IMR-90 (cell line): ENCODE data around the gene SLITRK1. TPM values are rescaled to one million over a fixed set of nuclear protein-coding genes. Genes with fewer than 3 reads are reported as not detected.

Experiments used
- ATAC-seq: fragments of 200-7000 bp; cut with Tn5 transposase; 2 replicates; pipeline ENCODE4 v1.9.1; 2020; ENCODE audit warnings: low read depth, mild to moderate bottlenecking, moderate library complexity
- BruUV-seq: library from RNA; stranded (reverse); fragments of 400-500 nt; replicated peaks from 2 replicates; lab custom pipeline; 2021; lab: Mats Ljungman, UMichigan
- CTCF ChIA-PET: fragments of 300-600 bp; formaldehyde crosslinking; extraction: SDS; loops from one replicate; lab custom pipeline; 2021; ENCODE audit warnings: antibody characterized with exemption; lab: Yijun Ruan, JAX
- POLR2A ChIA-PET: fragments of 300-600 bp; sonication (Branson Sonifier 250); formaldehyde crosslinking; loops from one replicate; lab custom pipeline; 2022; ENCODE audit warnings: antibody characterized with exemption; ENCODE audit not compliant: unreplicated experiment; lab: Charles Lee
- DNase-seq: peaks from one replicate; pipeline ENCODE4 v3.0.0; 2013
- H2AFZ ChIP-seq: replicated peaks from 2 replicates; pipeline ENCODE3; 2013; ENCODE audit warnings: low read length, mild to moderate bottlenecking; ENCODE audit not compliant: poor library complexity
- H2AK5ac ChIP-seq: 2 replicates; pipeline ENCODE4 v1.6.1; 2013; ENCODE audit warnings: low read depth, low read length, inconsistent platforms
- H2AK9ac ChIP-seq: replicated peaks from 2 replicates; pipeline ENCODE3; 2013; ENCODE audit warnings: mild to moderate bottlenecking, low read depth, low read length, moderate library complexity; ENCODE audit not compliant: poor library complexity
- H2BK120ac ChIP-seq: 2 replicates; pipeline ENCODE4 v1.6.1; 2013; ENCODE audit warnings: low read depth, low read length, inconsistent platforms
- H2BK15ac ChIP-seq: 3 replicates; pipeline ENCODE4 v1.6.1; 2013; ENCODE audit warnings: low read depth, low read length, inconsistent platforms
- H2BK20ac ChIP-seq: 2 replicates; pipeline ENCODE4 v1.6.1; 2013; ENCODE audit warnings: low read depth, mild to moderate bottlenecking, inconsistent platforms, low read length, moderate library complexity
- H2BK5ac ChIP-seq: 2 replicates; pipeline ENCODE4 v1.6.1; 2013; ENCODE audit warnings: mild to moderate bottlenecking, low read depth, low read length, inconsistent platforms; ENCODE audit not compliant: poor library complexity, severe bottlenecking
- H3K14ac ChIP-seq: replicated peaks from 2 replicates; pipeline ENCODE4 v1.6.1; 2013; ENCODE audit warnings: low read depth, low read length, inconsistent platforms
- H3K18ac ChIP-seq: 2 replicates; pipeline ENCODE4 v1.6.1; 2013; ENCODE audit warnings: low read depth, low read length, control low read depth
- H3K23ac ChIP-seq: 2 replicates; pipeline ENCODE4 v1.6.1; 2013; ENCODE audit warnings: low read depth, low read length, inconsistent platforms
- H3K27ac ChIP-seq: 2 replicates; pipeline ENCODE4 v1.5.1; 2013; ENCODE audit warnings: mild to moderate bottlenecking, control low read depth, low read length; ENCODE audit not compliant: insufficient read depth
- H3K27me3 ChIP-seq: 2 replicates; pipeline ENCODE4 v1.6.1; 2013; ENCODE audit warnings: low read length; ENCODE audit not compliant: control insufficient read depth, insufficient read depth
- H3K36me3 ChIP-seq: 2 replicates; pipeline ENCODE4 v1.6.1; 2013; ENCODE audit warnings: low read length, mixed read lengths; ENCODE audit not compliant: control insufficient read depth, insufficient read depth
- H3K4ac ChIP-seq: 2 replicates; pipeline ENCODE4 v1.6.1; 2013; ENCODE audit warnings: low read depth, low read length, inconsistent platforms
- H3K4me1 ChIP-seq: 2 replicates; pipeline ENCODE4 v1.6.1; 2013; ENCODE audit warnings: low read length, mixed read lengths; ENCODE audit not compliant: control insufficient read depth, insufficient read depth
- H3K4me2 ChIP-seq: 2 replicates; pipeline ENCODE4 v1.6.1; 2013; ENCODE audit warnings: low read depth, mild to moderate bottlenecking, control low read depth, low read length, moderate library complexity
- H3K4me3 ChIP-seq: 2 replicates; pipeline ENCODE4 v1.5.1; 2013; ENCODE audit warnings: low read depth, mild to moderate bottlenecking, control low read depth, low read length, moderate library complexity; ENCODE audit not compliant: insufficient read depth
- H3K56ac ChIP-seq: 2 replicates; pipeline ENCODE4 v1.6.1; 2013; ENCODE audit warnings: low read length, inconsistent platforms; ENCODE audit not compliant: insufficient read depth; ENCODE audit errors: extremely low read depth
- H3K79me1 ChIP-seq, 2 experiments: 2 replicates each; pipeline ENCODE4 v1.6.1; 2013; ENCODE audit warnings: low read length in 2 of 2, inconsistent platforms in 1 of 2, low read depth in 1 of 2
- H3K9ac ChIP-seq: 2 replicates; pipeline ENCODE4 v1.6.1; 2013; ENCODE audit warnings: low read depth, low read length, control low read depth
- H3K9me1 ChIP-seq: 2 replicates; pipeline ENCODE4 v1.6.1; 2013; ENCODE audit warnings: low read length, inconsistent platforms; ENCODE audit not compliant: insufficient read depth
- H3K9me3 ChIP-seq: 2 replicates; pipeline ENCODE4 v1.6.1; 2013; ENCODE audit warnings: low read length; ENCODE audit not compliant: control insufficient read depth, insufficient read depth
- H4K20me1 ChIP-seq: 2 replicates; pipeline ENCODE4 v1.6.1; 2013; ENCODE audit warnings: low read length, inconsistent platforms; ENCODE audit not compliant: insufficient read depth
- H4K5ac ChIP-seq: 2 replicates; pipeline ENCODE4 v1.6.1; 2013; ENCODE audit warnings: mild to moderate bottlenecking, low read depth, low read length, control low read depth
- H4K8ac ChIP-seq, 2 experiments: 2 replicates each; pipeline ENCODE4 v1.6.1; 2013; ENCODE audit warnings: low read depth in 2 of 2, low read length in 2 of 2, control low read depth in 1 of 2, inconsistent platforms in 1 of 2
- H4K91ac ChIP-seq: 2 replicates; pipeline ENCODE4 v1.6.1; 2013; ENCODE audit warnings: low read depth, low read length, inconsistent platforms; ENCODE audit not compliant: insufficient read depth
- BHLHE40 ChIP-seq: fragments of 150-350 bp; IDR thresholded peaks from 2 replicates; pipeline ENCODE4 v1.6.1; 2016; ENCODE audit warnings: mild to moderate bottlenecking, low read depth, low read length
- CEBPB ChIP-seq: IDR thresholded peaks from 2 replicates; pipeline ENCODE4 v1.6.1; 2012; ENCODE audit warnings: low read depth, low read length, improper control_type of control experiment
- CHD1 ChIP-seq: IDR thresholded peaks from 2 replicates; pipeline ENCODE4 v1.6.1; 2012; ENCODE audit warnings: low read depth, low read length, improper control_type of control experiment
- CTCF ChIP-seq: conservative IDR thresholded peaks from 2 replicates; pipeline ENCODE4 v1.5.1; 2012; ENCODE audit warnings: mild to moderate bottlenecking, low read depth, low read length, improper control_type of control experiment
- FOS ChIP-seq: fragments of 150-350 bp; IDR thresholded peaks from 2 replicates; pipeline ENCODE4 v1.6.1; 2016; ENCODE audit warnings: low read depth, low read length
- MAFK ChIP-seq: IDR thresholded peaks from 2 replicates; pipeline ENCODE4 v1.6.1; 2012; ENCODE audit warnings: low read depth, low read length, improper control_type of control experiment
- MAZ ChIP-seq: IDR thresholded peaks from 2 replicates; pipeline ENCODE4 v1.6.1; 2012; ENCODE audit warnings: low read depth, mild to moderate bottlenecking, low read length, improper control_type of control experiment, moderate library complexity, borderline replicate concordance
- MXI1 ChIP-seq: IDR thresholded peaks from 2 replicates; pipeline ENCODE4 v1.6.1; 2012; ENCODE audit warnings: low read depth, mild to moderate bottlenecking, low read length, moderate library complexity, borderline replicate concordance
- NFE2L2 ChIP-seq: fragments of 150-350 bp; IDR thresholded peaks from 2 replicates; pipeline ENCODE4 v1.6.1; 2016; ENCODE audit warnings: low read depth, mild to moderate bottlenecking, low read length
- POLR2A ChIP-seq: IDR thresholded peaks from 2 replicates; pipeline ENCODE4 v1.6.1; 2012; ENCODE audit warnings: mild to moderate bottlenecking, low read depth, low read length
- RAD21 ChIP-seq: IDR thresholded peaks from 2 replicates; pipeline ENCODE4 v1.6.1; 2012; ENCODE audit warnings: low read length, improper control_type of control experiment
- RCOR1 ChIP-seq: IDR thresholded peaks from 2 replicates; pipeline ENCODE4 v1.6.1; 2012; ENCODE audit warnings: mild to moderate bottlenecking, low read length, improper control_type of control experiment; ENCODE audit not compliant: insufficient replicate concordance
- RFX5 ChIP-seq: IDR thresholded peaks from 2 replicates; pipeline ENCODE4 v1.8.0; 2012; ENCODE audit warnings: low read depth, mild to moderate bottlenecking, low read length, moderate library complexity
- SMC3 ChIP-seq: fragments of 150-350 bp; IDR thresholded peaks from 2 replicates; pipeline ENCODE4 v1.6.1; 2016; ENCODE audit warnings: low read depth, mild to moderate bottlenecking, antibody characterized with exemption, low read length, moderate library complexity
- WGBS, 2 experiments: methylation state at CpG; one replicate each; pipeline versions ENCODE4 v1.1.5 to v1.1.7; 2013; ENCODE audit warnings: missing lambda C conversion rate in 2 of 2; ENCODE audit not compliant: insufficient read length in 1 of 2; ENCODE audit errors: extremely low coverage in 2 of 2; 5-methylcytosine and 5-hydroxymethylcytosine counted together
- dilution Hi-C: fragments of 300-500 bp; cut with HindIII; formaldehyde crosslinking; loops from one replicate; pipeline ENCODE4 v1.14.3; 2018; ENCODE audit warnings: low sequenced_read_pairs; ENCODE audit not compliant: unreplicated experiment
- in situ Hi-C: fragments of 300-500 bp; cut with MboI; formaldehyde crosslinking; loops from 3 replicates; pipeline ENCODE4 v1.14.3; 2019; ENCODE audit warnings: low sequenced_read_pairs, inconsistent platforms, mixed read lengths
- intact Hi-C: fragments of 100-400 bp; cut with micrococcal nuclease; formaldehyde crosslinking; loops from 2 replicates; pipeline ENCODE4 v1.10.0; 2022
- polyA plus RNA-seq, 3 experiments: library from polyadenylated mRNA; depleted of rRNA; stranded (reverse); fragments of >200 nt; gene quantifications; 2 replicates each; pipeline ENCODE4 v1.2.3, GENCODE V29; 2012; ENCODE audit warnings: low replicate concordance in 1 of 3
- total RNA-seq: library from RNA; depleted of rRNA; stranded (reverse); fragments of >200 nt; gene quantifications from 2 replicates; pipeline ENCODE4 v1.2.3, GENCODE V29; 2012
- TF ChIP-seq, protein P1 (sequence below): fragments of 150-350 bp; IDR thresholded peaks from 2 replicates; pipeline ENCODE4 v1.6.1; 2017; ENCODE audit warnings: mild to moderate bottlenecking, antibody characterized with exemption, low read length, low read depth
- TF ChIP-seq, protein P2 (sequence below): fragments of 150-350 bp; IDR thresholded peaks from 2 replicates; pipeline ENCODE4 v1.6.1; 2016; ENCODE audit warnings: low read depth, mild to moderate bottlenecking, low read length, moderate library complexity, borderline replicate concordance

Gene SLITRK1
- total and polyA plus RNA-seq, 2 of the 4 experiments (the other 2 are of a cell fraction), result under 0.01 to 0.07 TPM

GRCh38 chr13:83839146-83839545 lies 43.1 kb downstream of the SLITRK1 start:
- Histone ChIP-seq H2AK9ac (no peak overlapping the region), H2AK5ac (no peak overlapping the region), H3K56ac (no peak overlapping the region), H3K27me3 (no peaks in the 10 kb centered on the region), H3K9me1 (no peaks in the 10 kb centered on the region), H4K91ac (no peak overlapping the region), H4K5ac (no peak overlapping the region), H2BK120ac (no peak overlapping the region), H3K9me3 (no peaks in the 10 kb centered on the region), H3K79me1 (no peaks in the 10 kb centered on the region), H3K4me2 (no peak overlapping the region), H2BK5ac (no peak overlapping the region), H3K4me3 (no peak overlapping the region), H4K20me1 (no peaks in the 10 kb centered on the region), H3K23ac (no peak overlapping the region), H3K36me3 (no peaks in the 10 kb centered on the region), H2AFZ (no peak overlapping the region), H3K4me1 (no peaks in the 10 kb centered on the region), H3K4ac (no peak overlapping the region), H3K27ac (no peak overlapping the region), H3K14ac (no peak overlapping the region), H4K8ac (no peak overlapping the region), H3K9ac (no peak overlapping the region), H3K18ac (no peak overlapping the region), H2BK20ac (no peak overlapping the region), H2BK15ac (no peak overlapping the region)
- dilution Hi-C loops (no loop called here), in situ Hi-C loops (no loop called here), intact Hi-C loops (no loop called here)
- ATAC-seq (no peak), DNase-seq (no peak)
- TF ChIP-seq CHD1 (no peak), RCOR1 (no peak), MXI1 (no peak), RFX5 (no peak), POLR2A (no peak), CEBPB (no peak), FOS (no peak), MAZ (no peak), NFE2L2 (no peak), MAFK (no peak), CTCF (no peak), BHLHE40 (no peak), RAD21 (no peak), SMC3 (no peak)
- TF ChIP-seq, protein P1, sequence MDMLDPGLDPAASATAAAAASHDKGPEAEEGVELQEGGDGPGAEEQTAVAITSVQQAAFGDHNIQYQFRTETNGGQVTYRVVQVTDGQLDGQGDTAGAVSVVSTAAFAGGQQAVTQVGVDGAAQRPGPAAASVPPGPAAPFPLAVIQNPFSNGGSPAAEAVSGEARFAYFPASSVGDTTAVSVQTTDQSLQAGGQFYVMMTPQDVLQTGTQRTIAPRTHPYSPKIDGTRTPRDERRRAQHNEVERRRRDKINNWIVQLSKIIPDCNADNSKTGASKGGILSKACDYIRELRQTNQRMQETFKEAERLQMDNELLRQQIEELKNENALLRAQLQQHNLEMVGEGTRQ, result no peak
- TF ChIP-seq, protein P2, sequence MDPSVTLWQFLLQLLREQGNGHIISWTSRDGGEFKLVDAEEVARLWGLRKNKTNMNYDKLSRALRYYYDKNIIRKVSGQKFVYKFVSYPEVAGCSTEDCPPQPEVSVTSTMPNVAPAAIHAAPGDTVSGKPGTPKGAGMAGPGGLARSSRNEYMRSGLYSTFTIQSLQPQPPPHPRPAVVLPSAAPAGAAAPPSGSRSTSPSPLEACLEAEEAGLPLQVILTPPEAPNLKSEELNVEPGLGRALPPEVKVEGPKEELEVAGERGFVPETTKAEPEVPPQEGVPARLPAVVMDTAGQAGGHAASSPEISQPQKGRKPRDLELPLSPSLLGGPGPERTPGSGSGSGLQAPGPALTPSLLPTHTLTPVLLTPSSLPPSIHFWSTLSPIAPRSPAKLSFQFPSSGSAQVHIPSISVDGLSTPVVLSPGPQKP, result no peak
- no TSS peak for BruUV-seq
- CTCF ChIA-PET, result no interaction called here
- POLR2A ChIA-PET, result no interaction called here
- 39% methylated on average over 2 of the region's 3 CpGs; no CpG with 5 or more reads in 1 of the 2 experiments for WGBS, 2 experiments
